Stimulated activated CD4-positive, alpha-beta T cell treated with anti-CD3 and anti-CD28 coated beads, Interleukin-1b, Interleukin-23, amount 100 ng/mL, for 4 hours (primary cell): ENCODE results near the gene MICAL2.

Source experiments
- DNase-seq, 2 donors: peaks; one replicate each; pipeline ENCODE4 v3.0.0-alpha.2; 2020; ENCODE audit warnings: low read depth in 2 of 2

The MICAL2 gene

DNA sequence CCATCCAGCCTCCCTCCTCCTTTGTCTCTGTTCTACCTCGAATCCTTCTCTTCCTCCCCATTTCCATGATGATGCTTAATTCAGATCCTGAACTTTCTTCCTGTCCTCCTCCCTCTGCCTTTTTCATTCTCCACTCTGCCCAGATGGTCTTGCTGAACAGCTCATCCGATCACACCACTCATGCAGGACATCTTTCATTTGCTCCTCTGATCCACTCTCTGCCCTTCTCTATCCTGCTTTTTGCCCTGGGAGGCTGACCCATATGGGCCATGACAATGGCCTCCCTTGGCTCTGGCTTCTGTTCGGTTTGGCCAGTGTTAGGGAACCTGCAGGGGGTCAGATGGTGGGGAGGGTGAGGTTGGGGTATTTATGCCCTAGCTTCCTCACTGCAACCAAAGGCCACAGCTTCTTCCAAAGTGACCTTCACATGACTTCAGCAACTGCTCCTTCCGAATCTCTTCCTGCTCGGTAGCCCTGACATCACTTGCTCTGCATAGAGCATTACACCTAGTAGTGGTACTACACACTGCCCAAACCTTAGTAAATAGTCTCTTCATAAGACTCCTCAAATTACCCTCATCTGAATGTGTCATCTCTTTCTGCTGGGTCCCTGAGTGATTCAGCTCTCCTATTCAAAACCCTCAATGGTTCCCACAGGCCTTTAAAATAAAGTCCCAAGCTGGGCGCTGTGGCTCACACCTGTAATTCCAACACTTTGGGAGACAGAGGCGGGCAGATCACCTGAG, 32.7 kb upstream of the MICAL2 start:
- no peak for DNase-seq

- DNase-seq = no peak
Measured at GRCh38 chr11:12079726-12080556, 30.4 kb upstream of the MICAL2 start.

DNA sequence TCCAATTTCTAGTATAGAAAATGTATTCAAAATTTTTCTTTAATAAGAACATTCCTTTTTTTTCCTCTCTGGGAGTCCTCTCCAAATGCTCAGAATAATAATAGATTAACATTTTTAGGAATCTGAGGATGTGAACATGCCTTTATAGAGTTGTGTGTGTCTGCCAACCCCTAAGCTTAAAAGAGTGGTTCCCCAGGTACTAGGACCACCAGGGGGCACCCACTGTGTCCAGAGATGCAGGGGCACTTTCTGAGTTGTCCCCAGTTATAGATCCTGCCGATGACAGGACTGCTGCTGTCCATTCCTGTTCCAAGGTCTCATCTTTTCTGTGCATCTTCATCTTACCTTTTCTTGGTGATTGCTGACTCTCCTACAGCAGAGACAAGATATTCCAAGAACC, 27.0 kb upstream of the MICAL2 start:
- no peak for DNase-seq

GRCh38 chr11:12084256-12084655, 26.1 kb upstream of the MICAL2 start:
- DNase-seq = no peak

GRCh38 chr11:12085371-12086251, 24.8 kb upstream of the MICAL2 start:
- no peak for DNase-seq

- DNase-seq = no peak
Measured at GRCh38 chr11:12086271-12087074, 23.9 kb upstream of the MICAL2 start.

- DNase-seq = no peak
Measured at GRCh38 chr11:12087075-12088004, 23.1 kb upstream of the MICAL2 start.

- DNase-seq = no peak
Measured at GRCh38 chr11:12088047-12088481, 22.3 kb upstream of the MICAL2 start.

GRCh38 chr11:12088531-12088930, 21.9 kb upstream of the MICAL2 start:
- no peak for DNase-seq

GRCh38 chr11:12089041-12089440, 21.3 kb upstream of the MICAL2 start:
- no peak for DNase-seq

GRCh38 chr11:12089473-12089872, 20.9 kb upstream of the MICAL2 start:
- DNase-seq = no peak

DNA sequence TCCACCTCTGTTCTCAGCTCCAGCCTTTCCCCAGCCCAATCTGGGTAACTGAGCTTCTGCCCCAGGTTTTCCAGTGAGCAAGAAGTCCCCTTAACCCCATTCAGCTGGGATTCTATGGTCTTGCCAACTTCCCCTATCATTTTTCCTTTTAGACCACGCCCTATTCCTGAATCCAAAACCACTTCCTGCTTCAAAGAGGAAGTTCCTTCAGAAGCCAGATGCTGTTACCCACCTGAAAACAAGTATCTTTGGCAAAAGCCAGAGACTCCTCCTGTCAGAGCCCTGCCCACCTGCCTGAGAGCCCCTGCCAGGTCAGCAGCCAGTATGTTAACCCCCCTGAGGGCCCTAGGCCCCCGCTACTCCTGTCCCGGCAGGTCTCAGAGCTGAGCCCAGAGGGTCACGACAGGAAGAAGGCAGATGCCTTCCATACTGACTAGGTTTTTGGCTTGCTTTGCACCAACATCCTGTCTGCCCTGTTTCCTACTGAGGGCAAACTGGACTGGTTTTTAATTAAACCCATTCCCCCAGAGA, 20.3 kb upstream of the MICAL2 start:
- DNase-seq = no peak

DNA sequence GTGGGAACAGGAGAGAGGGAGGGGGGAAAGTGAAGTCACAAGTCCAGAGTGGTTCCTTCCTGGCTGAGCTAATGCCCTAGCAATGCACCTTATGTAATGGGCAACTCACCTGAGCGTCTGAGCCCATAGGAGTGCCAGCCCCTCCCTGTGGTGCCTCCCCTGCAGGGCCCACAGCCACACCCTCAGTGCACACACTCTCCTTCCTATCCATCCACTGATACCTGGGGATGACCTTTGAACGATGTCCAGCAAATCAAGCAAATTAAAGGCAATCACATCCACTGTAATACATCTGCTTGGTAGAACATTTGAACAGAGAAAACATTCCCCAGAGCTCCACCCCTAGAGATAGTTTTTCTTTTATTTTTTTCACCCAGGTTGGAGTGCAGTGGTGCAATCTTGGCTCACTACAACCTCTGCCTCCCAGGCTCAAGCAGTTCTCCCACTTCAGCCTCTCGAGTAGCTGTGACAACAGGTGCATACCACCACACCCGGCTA, 19.6 kb upstream of the MICAL2 start:
- no peak for DNase-seq

DNA sequence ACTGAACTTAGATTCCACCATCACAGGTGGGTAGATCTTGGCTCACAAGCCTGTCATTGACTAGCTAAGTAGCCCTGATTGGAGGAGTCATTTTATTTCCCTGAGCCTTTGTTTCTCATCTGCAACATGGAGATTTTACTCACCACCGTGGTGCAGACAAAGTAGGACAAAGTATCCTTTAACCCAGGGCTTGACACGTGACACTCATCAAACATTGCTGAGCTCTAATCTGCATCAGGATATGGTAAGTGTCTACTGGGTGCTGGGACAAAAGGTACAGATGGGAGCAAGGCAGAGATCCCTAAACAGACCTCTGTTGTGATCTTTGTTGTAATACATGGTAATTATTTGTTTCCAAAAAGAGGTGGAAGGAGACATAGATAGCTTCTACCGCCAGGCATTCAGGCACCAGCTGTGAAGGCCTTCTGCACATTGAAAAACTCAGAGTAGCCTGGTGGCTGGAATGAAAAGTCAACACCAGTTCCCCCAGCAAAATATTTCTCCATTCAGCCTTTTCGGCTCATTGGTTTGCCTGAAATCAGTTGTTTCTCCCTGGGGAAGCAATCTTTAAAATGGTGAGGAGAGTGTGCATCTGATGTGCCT, 18.3 kb upstream of the MICAL2 start:
- DNase-seq = no peak

- no peak for DNase-seq
Measured at GRCh38 chr11:12092714-12093113, 17.7 kb upstream of the MICAL2 start.

DNA sequence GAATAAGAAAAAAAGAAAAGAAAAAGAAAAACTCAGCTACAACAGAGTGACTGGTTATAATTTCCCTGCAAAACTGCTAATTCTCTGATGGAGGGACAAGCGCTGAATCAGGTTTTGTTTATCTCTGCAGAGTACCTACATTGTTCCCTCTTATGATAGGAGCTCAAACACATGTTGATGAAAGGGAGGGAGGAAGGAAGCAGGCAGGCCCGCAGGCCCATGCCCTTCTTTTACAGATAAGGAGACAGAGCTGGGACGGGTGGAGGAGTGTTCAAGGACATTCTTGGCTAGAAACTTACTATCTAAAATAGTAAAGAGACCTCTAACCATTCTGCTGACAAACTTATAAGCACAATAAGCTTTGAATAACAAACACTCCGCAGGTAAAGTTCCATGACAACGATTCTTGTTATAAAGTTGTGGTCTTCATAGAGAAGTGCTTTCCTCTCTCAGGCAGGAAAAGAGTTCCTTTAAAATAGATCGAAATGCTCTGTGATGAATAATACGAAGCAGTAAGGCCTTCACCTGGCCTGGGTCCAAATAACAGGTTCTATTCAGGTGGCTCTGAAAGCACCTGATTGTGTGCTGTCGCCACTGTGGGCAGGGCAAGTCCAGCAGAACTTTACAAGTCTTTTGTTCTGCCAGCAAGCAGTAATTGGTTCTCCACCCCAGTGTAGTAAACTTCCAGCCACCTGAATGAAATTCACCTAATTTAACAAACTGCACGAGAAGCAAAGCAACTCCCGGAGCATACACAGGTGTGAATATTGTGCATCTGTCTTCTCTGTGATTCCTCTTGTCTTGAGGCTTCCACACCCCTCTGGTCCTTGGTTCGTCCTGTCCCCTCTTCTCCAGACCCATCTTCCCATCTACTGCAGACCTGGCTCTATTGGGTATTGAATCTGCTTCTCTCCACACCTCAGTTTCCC, 15.3 kb upstream of the MICAL2 start:
- no peak for DNase-seq

GRCh38 chr11:12097219-12097618, 13.2 kb upstream of the MICAL2 start:
- no peak for DNase-seq

GRCh38 chr11:12098601-12099000, 11.8 kb upstream of the MICAL2 start:
- no peak for DNase-seq
